ENCODE data around the gene GOLT1A. TPM values are rescaled to one million over a fixed set of nuclear protein-coding genes. Genes with fewer than 3 reads are reported as not detected.

GOLT1A gene
- total RNA-seq, 3 donors from 2014 or later (not counting 1 experiment from before 2014, with no cell fraction given) = not detected

GRCh38 chr1:204250428-204251030, 36.7 kb upstream of the GOLT1A start:
- no peak overlapping the region for H3K27ac ChIP-seq (ENCODE audit: low read length)
- no peaks in the 10 kb centered on the region for H3K27me3 ChIP-seq (ENCODE audit: control insufficient read depth, insufficient read depth, low read length)
- H3K9me3 ChIP-seq (ENCODE audit: control insufficient read depth, insufficient read depth, low read length) = no peaks in the 10 kb centered on the region
- DNase-seq = no peak
- Mint-ChIP-seq H3K4me1 (no peaks in the 10 kb centered on the region), H3K27ac (no peak overlapping the region), H3K36me3 (no peaks in the 10 kb centered on the region), H3K27me3 (ENCODE audit: low read depth in 2 of 2) (no peaks in the 10 kb centered on the region), H3K9me3 (no peaks in the 10 kb centered on the region), H3K4me3 (no peak overlapping the region)
- WGBS (ENCODE audit: insufficient coverage) = 78% methylated on average over 12 of the region's 12 CpGs
- no peaks in the 10 kb centered on the region for H3K4me1 ChIP-seq (ENCODE audit: control insufficient read depth, insufficient read depth, low read length)
- H3K36me3 ChIP-seq (ENCODE audit: control insufficient read depth, insufficient read depth, low read length) = no peaks in the 10 kb centered on the region
- intact Hi-C loops (cut with micrococcal nuclease) = no loop called here
- H3K4me3 ChIP-seq (ENCODE audit: low read length) = no peak overlapping the region
- TF ChIP-seq, protein P1, sequence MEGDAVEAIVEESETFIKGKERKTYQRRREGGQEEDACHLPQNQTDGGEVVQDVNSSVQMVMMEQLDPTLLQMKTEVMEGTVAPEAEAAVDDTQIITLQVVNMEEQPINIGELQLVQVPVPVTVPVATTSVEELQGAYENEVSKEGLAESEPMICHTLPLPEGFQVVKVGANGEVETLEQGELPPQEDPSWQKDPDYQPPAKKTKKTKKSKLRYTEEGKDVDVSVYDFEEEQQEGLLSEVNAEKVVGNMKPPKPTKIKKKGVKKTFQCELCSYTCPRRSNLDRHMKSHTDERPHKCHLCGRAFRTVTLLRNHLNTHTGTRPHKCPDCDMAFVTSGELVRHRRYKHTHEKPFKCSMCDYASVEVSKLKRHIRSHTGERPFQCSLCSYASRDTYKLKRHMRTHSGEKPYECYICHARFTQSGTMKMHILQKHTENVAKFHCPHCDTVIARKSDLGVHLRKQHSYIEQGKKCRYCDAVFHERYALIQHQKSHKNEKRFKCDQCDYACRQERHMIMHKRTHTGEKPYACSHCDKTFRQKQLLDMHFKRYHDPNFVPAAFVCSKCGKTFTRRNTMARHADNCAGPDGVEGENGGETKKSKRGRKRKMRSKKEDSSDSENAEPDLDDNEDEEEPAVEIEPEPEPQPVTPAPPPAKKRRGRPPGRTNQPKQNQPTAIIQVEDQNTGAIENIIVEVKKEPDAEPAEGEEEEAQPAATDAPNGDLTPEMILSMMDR (IDR thresholded peaks at IDR 0.05) = no peak
- ATAC-seq = no peak

GRCh38 chr1:204249736-204250427, 36.1 kb upstream of the GOLT1A start:
- H3K4me3 Mint-ChIP-seq = no peak overlapping the region
- H3K4me1 ChIP-seq (ENCODE audit: control insufficient read depth, insufficient read depth, low read length) = no peaks in the 10 kb centered on the region
- TF ChIP-seq, protein P1 (IDR thresholded peaks at IDR 0.05) = no peak
- H3K4me3 ChIP-seq (ENCODE audit: low read length) = no peak overlapping the region
- intact Hi-C loops (cut with micrococcal nuclease) = no loop called here
- no peaks in the 10 kb centered on the region for H3K27me3 ChIP-seq (ENCODE audit: control insufficient read depth, insufficient read depth, low read length)
- H3K27ac ChIP-seq (ENCODE audit: low read length) = no peak overlapping the region
- DNase-seq (no peak), ATAC-seq (no peak)
- WGBS (ENCODE audit: insufficient coverage) = 88% methylated on average over 7 of the region's 7 CpGs
- no peaks in the 10 kb centered on the region for H3K9me3 ChIP-seq (ENCODE audit: control insufficient read depth, insufficient read depth, low read length)
- no peaks in the 10 kb centered on the region for H3K27me3 Mint-ChIP-seq (ENCODE audit: low read depth in 2 of 2)
- no peaks in the 10 kb centered on the region for H3K4me1 Mint-ChIP-seq
- H3K36me3 Mint-ChIP-seq = no peaks in the 10 kb centered on the region
- no peaks in the 10 kb centered on the region for H3K36me3 ChIP-seq (ENCODE audit: control insufficient read depth, insufficient read depth, low read length)
- no peaks in the 10 kb centered on the region for H3K9me3 Mint-ChIP-seq
- no peak overlapping the region for H3K27ac Mint-ChIP-seq

- Mint-ChIP-seq H3K27me3 (ENCODE audit: low read depth in 2 of 2) (no peaks in the 10 kb centered on the region), H3K36me3 (no peaks in the 10 kb centered on the region), H3K27ac (no peak overlapping the region), H3K4me1 (no peaks in the 10 kb centered on the region), H3K9me3 (no peaks in the 10 kb centered on the region), H3K4me3 (no peak overlapping the region)
- Histone ChIP-seq H3K27me3 (ENCODE audit: control insufficient read depth, insufficient read depth, low read length) (no peaks in the 10 kb centered on the region), H3K4me1 (ENCODE audit: control insufficient read depth, insufficient read depth, low read length) (no peaks in the 10 kb centered on the region), H3K9me3 (ENCODE audit: control insufficient read depth, insufficient read depth, low read length) (no peaks in the 10 kb centered on the region), H3K4me3 (ENCODE audit: low read length) (no peak overlapping the region), H3K27ac (ENCODE audit: low read length) (no peak overlapping the region), H3K36me3 (ENCODE audit: control insufficient read depth, insufficient read depth, low read length) (no peaks in the 10 kb centered on the region)
- ATAC-seq (no peak), DNase-seq (no peak)
- intact Hi-C loops (cut with micrococcal nuclease) = no loop called here
- TF ChIP-seq, protein P1 (IDR thresholded peaks at IDR 0.05) = no peak
- WGBS (ENCODE audit: insufficient coverage) = 57% methylated on average over 2 of the region's 3 CpGs
Observed at GRCh38 chr1:204248954-204249353, 35.2 kb upstream of the GOLT1A start.

Data from natural killer cell (primary cell).